ENCODE results near the gene DPH3.

DNA sequence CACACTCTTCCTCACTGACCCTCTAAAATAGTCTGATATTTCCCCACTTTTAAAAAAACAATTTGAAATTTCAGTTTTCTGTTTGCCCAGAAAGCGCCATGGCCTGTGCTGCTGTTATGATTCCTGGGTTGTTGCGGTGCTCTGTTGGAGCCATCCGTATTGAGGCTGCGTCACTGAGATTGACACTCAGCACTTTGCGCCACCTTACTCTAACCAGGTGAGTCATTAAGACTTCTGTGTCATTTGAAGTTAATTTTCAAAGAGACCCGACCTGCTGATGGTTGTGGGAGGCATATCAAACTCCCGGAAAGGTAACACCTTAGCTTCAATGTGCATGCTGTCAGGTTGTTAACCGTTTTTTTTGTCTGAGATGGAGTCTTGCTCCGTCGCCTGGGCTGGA lies 6.1 kb upstream of the DPH3 start:
- TF ChIP-seq, protein P1, sequence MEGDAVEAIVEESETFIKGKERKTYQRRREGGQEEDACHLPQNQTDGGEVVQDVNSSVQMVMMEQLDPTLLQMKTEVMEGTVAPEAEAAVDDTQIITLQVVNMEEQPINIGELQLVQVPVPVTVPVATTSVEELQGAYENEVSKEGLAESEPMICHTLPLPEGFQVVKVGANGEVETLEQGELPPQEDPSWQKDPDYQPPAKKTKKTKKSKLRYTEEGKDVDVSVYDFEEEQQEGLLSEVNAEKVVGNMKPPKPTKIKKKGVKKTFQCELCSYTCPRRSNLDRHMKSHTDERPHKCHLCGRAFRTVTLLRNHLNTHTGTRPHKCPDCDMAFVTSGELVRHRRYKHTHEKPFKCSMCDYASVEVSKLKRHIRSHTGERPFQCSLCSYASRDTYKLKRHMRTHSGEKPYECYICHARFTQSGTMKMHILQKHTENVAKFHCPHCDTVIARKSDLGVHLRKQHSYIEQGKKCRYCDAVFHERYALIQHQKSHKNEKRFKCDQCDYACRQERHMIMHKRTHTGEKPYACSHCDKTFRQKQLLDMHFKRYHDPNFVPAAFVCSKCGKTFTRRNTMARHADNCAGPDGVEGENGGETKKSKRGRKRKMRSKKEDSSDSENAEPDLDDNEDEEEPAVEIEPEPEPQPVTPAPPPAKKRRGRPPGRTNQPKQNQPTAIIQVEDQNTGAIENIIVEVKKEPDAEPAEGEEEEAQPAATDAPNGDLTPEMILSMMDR (IDR thresholded peaks at IDR 0.05; ENCODE audit: insufficient read depth, low read depth, low read length) = no peak
- TF ChIP-seq EZH2 (IDR thresholded peaks at IDR 0.05; ENCODE audit: insufficient read depth, low read length) = no peak
